ENCODE measurements around the gene XYLT1.
A peak's percentile ranks its signal among the peaks of the same experiment; 100 is the strongest.

XYLT1 gene

GRCh38 chr16:17193566-17194100 is 277.1 kb downstream of the XYLT1 start:
- no peak for DNase-seq (ENCODE audit: low read depth)

- DNase-seq (ENCODE audit: low read depth), result no peak
Observed at GRCh38 chr16:17184026-17184425, 286.7 kb downstream of the XYLT1 start.

- peak; percentile 33 for DNase-seq (ENCODE audit: low read depth)
Observed at GRCh38 chr16:17177959-17178905, 292.5 kb downstream of the XYLT1 start.

DNA sequence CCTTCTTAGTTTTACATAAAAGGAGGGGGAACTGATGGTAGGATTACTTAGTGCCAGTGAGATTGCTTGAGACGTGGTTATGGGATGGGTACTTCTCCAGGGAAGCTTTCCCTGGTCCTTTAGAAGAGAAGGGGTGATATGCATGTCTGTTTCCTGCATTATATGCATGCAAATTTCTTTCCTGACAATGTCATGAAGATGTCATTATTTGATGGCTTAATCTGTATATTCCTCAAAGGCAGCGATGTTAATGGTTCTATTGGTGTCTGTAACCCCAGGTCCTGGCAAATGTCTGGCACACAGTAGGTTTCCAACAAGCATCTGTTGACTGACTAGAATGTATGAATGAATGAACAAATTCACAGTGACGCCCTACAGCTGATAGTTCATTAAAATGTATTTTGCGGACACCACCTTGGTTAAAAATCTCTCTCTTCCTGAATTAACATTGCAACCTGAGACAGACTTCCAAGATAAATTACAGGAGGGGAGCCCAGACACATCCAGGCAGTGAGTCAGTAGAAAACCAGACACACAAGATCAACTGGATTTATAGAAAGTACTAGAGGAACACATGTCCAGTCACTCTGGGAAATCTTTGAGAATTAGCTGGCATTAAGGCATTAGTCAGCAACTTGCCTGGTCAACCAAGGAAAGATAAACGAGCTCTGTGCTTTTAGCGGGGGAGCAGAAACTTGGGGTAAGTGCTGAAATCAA is 293.4 kb downstream of the XYLT1 start:
- peak; percentile 89 for DNase-seq (ENCODE audit: low read depth)

DNA sequence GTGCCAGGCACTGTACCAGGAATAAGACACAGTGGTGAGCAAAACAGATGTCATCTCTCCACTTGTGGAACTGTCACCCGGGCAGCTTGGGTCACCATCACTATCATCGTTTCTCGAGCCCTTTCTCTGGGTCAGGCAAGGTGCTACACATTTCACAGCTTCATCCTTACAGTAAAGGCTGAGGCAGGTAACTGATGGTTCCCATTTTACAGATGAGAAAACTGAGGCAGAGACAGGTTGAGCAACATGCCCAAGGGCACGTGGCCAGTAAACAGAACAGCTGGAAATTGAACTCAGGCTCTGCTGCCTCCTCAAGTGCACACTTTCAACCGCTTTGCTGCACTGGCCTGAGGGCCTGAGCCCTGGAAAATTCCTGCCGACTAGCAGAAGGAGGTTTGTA is 294.6 kb downstream of the XYLT1 start:
- no peak for DNase-seq (ENCODE audit: low read depth)

- DNase-seq (ENCODE audit: low read depth), result peak; percentile 90
Observed at GRCh38 chr16:17173281-17173680, 297.5 kb downstream of the XYLT1 start.

DNA sequence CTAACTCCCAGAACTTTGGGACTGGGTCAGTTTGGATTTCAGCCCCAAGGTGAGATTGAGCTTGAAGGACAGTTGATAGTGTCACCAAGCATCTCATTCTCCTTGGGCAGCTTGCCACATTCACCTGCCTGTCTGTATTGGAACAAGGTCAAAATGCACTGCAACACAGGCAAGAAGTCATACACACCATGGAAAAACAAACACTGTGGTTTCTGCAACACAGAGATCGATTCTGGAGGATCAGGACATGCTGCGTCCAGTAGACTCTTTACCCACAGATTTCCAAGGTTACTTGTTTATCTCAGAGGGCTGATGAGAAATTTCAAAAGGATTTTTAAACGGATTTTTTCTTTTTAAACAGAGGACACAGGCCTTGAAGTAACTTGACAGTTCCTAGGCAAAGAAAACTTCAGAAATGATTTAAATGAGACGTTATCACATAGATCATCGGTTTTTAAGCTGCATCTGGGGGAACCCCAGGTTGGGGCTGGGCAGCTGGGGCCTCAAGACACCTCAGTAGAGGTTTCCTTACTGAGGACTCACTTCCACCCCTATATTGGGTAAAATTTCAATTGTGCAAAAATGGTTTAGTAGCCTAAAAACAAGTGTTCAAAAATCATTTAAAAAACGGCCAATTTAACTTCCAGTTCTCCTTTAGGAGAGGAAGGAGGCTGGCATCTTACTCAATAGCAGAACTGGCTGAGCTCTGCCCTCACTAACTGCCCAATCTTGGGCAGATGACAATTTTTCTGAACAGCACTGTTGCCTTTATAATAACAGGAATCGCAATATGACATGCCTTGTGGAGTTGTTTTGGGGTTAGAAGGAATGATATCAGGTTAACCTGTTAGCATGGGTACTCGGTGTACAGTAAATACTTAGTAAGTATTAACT is 299.3 kb downstream of the XYLT1 start:
- no peak for DNase-seq (ENCODE audit: low read depth)

- no peak for DNase-seq (ENCODE audit: low read depth)
Observed at GRCh38 chr16:17170435-17170834, 300.3 kb downstream of the XYLT1 start.

GRCh38 chr16:17168181-17168580 is 302.6 kb downstream of the XYLT1 start:
- no peak for DNase-seq (ENCODE audit: low read depth)

DNA sequence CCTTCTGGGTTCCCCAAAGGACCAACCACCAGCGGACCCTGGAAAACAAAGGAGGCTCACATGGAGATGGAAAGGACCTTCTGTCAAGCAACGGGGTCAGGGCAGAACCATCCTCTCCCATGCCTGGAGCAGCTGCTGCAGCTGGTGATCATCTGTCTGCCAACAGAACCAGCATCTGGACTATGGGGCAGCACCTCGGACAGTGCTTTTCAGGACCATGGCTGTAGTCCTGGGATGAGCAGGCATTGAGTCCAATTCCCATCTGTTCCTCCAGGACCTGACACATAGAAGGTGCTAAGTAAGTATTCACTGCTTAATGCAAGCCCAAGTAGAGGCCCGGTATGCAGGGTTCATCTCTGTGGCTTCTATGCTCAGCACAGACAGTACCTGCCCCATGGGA is 304.7 kb downstream of the XYLT1 start:
- no peak for DNase-seq (ENCODE audit: low read depth)

- DNase-seq (ENCODE audit: low read depth), result no peak
Observed at GRCh38 chr16:17162560-17162959, 308.2 kb downstream of the XYLT1 start.

GRCh38 chr16:17160920-17161431 is 309.8 kb downstream of the XYLT1 start:
- no peak for DNase-seq (ENCODE audit: low read depth)

DNA sequence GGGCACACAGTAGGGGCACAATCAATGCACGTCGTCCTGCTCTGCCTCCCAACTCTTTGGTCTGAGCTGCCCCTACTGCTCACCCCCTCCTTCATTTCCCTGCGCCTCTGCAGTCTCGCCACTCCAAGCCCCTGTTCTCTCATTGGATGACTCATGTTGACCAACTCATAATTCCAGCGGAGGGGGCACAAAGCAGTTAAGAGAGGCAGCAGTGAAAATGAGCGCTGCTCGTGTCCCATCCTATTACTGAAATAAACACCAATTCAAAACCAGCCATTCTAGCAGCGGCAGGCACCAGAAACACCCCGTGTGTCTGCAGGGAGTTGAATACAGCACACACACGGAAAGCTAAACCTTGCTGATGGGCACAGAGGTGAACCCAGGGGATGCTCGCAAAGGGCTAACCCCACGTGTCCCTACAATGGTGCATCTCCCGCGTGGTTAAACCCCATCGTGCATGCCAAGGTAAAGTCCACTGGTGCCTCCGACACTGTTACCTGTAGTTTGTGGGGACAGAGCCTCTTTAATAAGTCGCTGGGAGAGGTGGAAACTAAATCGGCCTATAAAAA is 310.4 kb downstream of the XYLT1 start:
- no peak for DNase-seq (ENCODE audit: low read depth)

DNA sequence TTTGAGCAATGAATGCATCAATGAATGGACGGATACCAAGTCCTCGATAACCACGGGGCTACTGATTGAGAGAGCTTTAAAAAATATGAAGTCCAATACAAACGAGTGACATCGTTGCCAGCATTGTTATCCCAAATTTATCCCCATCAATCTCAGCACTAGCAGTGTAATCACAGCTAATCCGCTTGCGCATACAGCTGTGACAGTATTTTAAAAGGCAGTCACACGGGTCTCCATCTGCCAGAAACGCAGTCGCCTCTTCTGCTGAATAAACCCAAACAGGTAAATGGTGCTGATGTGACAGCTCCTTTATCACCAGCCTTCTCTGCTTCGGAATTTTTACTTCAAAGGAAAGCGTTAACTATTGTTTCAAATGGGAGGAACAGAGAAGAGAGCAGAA is 311.1 kb downstream of the XYLT1 start:
- no peak for DNase-seq (ENCODE audit: low read depth)

- no peak for DNase-seq (ENCODE audit: low read depth)
Observed at GRCh38 chr16:17155936-17156335, 314.8 kb downstream of the XYLT1 start.

- no peak for DNase-seq (ENCODE audit: low read depth)
Observed at GRCh38 chr16:17155485-17155884, 315.3 kb downstream of the XYLT1 start.

GRCh38 chr16:17154981-17155380 is 315.8 kb downstream of the XYLT1 start:
- DNase-seq (ENCODE audit: low read depth), result no peak

DNA sequence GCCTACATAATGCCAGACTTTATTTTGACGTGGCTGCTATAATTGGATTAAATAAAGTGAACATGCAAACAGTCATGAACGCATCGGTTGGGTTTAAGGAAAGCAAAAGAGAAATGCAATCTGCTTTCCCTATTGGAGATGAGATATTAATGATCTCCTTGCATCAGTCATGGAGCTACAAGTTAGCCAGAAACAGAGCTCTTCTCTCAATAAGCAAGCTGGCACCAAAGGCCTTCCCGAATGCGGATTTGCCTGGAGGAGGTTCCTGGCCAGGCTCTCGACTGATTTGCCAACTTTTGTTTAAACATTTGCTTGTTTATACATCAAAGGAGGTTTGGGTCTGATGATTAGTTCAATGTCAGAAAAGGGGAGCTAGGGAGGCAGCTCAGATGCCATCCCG is 318.4 kb downstream of the XYLT1 start:
- no peak for DNase-seq (ENCODE audit: low read depth)

- no peak for DNase-seq (ENCODE audit: low read depth)
Observed at GRCh38 chr16:17151335-17151734, 319.4 kb downstream of the XYLT1 start.

GRCh38 chr16:17149904-17150483 is 320.8 kb downstream of the XYLT1 start:
- DNase-seq (ENCODE audit: low read depth), result no peak

DNA sequence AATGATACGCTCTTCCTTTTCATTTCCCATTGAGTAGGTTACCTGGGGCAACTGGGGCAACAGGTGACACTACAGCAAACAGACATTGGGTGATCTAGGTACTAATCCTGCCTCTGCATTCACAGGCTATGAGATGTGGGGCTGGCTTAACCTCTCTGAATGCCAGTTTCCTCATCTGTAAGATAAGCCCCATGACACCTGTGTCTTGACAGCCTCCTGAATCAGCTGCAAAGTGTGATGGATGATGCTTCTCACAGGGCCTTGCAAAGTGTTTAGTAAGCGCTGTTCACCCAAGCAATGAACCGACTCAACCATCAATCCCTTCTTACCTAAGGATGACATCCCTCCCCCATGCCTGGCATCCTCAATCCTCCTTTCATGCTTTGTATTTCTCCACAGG is 322.8 kb downstream of the XYLT1 start:
- DNase-seq (ENCODE audit: low read depth), result no peak

Data from amniotic epithelial cell (primary cell).